HepG2 (cell line): ENCODE measurements around the gene ELL. TPM values are rescaled to one million over a fixed set of nuclear protein-coding genes. Genes with fewer than 3 reads are reported as not detected.

Experiments
- FOSL2 ChIP-seq: sonication (generic); formaldehyde crosslinking; IDR thresholded peaks from 2 replicates; pipeline ENCODE4 v1.4.0; 2020; ENCODE audit warnings: missing genetic modification reagents
- IRF1 ChIP-seq: sonication (generic); formaldehyde crosslinking; IDR thresholded peaks from 2 replicates; pipeline ENCODE4 v1.4.0; 2020; ENCODE audit warnings: low read depth, mild to moderate bottlenecking, missing genetic modification reagents
- PAWR ChIP-seq: sonication (generic); formaldehyde crosslinking; IDR thresholded peaks from 2 replicates; pipeline ENCODE4 v1.4.0; 2020; ENCODE audit warnings: missing genetic modification reagents, mild to moderate bottlenecking, borderline replicate concordance
- PCBP2 ChIP-seq: fragments of 200-400 bp; formaldehyde crosslinking; optimal IDR thresholded peaks from 2 replicates; pipeline ENCODE3; 2018; ENCODE audit warnings: low read length, low read depth; ENCODE audit not compliant: poor library complexity, severe bottlenecking
- ZNF543 ChIP-seq: sonication (generic); formaldehyde crosslinking; IDR thresholded peaks from 2 replicates; pipeline ENCODE4 v1.4.0; 2020; ENCODE audit warnings: mild to moderate bottlenecking, missing genetic modification reagents
- polyA plus RNA-seq, 8 experiments: library from polyadenylated mRNA; depleted of rRNA in 3 of 8; stranded (reverse) in 7 of 8; unstranded in 1 of 8; fragments of >200 nt; fragmentation: Illumina TruSeq in 4 of 8; extraction: Trizol in 4 of 8; gene quantifications; 2 replicates each; pipeline versions ENCODE4 v1.2.1 to v1.2.3, GENCODE V29; 2011 to 2016; ENCODE audit warnings: low read depth in 4 of 8, missing spikeins in 1 of 8, mixed read lengths in 1 of 8; ENCODE audit not compliant: insufficient read depth in 1 of 8
- total RNA-seq, 5 experiments: library from RNA; depleted of rRNA; stranded (reverse); fragments of >200 nt; fragmentation: Illumina TruSeq; extraction: Trizol; gene quantifications; 2 replicates each; pipeline ENCODE4 v1.2.3, GENCODE V29; 2016; ENCODE audit warnings: low read depth in 1 of 5
- TF ChIP-seq, protein P1 (sequence below): sonication (generic); formaldehyde crosslinking; IDR thresholded peaks from 2 replicates; pipeline ENCODE4 v1.5.0; 2020; ENCODE audit warnings: missing genetic modification reagents
- TF ChIP-seq, protein P2 (sequence below), 2 experiments: fragments of 450-650 bp in 1 of 2; sonication (generic) in 1 of 2; formaldehyde crosslinking in 1 of 2; IDR thresholded peaks; 2 replicates each; pipeline versions ENCODE4 v1.6.1 to v1.8.0; 2016 to 2022; ENCODE audit warnings: antibody characterized with exemption in 1 of 2, mild to moderate bottlenecking in 1 of 2, missing genetic modification reagents in 1 of 2
- TF ChIP-seq, protein P3 (sequence below): sonication (generic); formaldehyde crosslinking; IDR thresholded peaks from 2 replicates; pipeline ENCODE4 v1.5.0; 2020; ENCODE audit warnings: missing genetic modification reagents

ELL gene
- total and polyA plus RNA-seq, 2 of the 13 experiments (the other 11 are each of a cell fraction or from before 2014, with no cell fraction given), result 3.7 to 5.4 TPM

DNA sequence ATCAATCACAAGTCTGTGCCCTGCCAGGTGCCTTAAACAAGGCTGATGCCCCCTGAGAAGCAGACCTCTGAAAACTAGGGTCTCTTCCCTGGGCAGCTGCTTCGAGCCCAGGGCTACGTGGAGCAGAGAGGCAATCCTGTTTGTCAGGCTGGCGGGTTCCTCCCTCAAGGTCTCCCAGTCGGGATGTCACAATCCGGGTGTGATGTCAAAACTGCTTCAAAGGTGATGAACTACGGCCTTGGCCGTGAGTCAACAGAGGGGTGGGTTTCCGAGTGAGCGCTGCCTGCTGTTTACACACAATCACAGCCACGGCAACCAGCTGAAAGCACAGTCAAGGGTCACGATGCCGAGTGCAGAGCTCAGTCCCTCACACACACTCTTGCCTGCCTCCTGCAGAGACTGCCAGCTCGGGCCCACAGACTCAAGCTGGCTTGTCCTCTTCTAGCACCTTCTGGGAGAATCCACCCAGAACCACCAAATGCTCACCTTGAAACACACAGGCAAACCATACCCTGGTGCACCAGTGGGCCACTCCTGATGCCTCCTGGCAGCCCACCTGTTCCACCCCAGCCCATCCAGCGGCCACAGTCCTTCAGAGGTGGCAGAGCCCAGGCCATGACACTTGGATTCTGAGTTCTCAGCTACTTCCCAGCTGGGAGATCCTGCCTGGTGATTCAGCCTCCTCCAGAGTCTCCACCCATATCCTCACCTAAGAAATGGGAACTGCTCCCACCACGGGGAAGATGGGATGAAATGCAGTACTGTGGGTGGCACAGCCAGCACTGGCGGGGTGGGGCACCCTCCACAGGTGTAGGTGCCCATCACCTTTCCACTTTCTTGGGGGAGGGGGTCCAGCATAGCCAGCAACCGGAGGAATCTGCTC lies 6.8 kb downstream of the ELL start (continued):
- peak; percentile 93 for TF ChIP-seq ZNF543 (CRISPR knock-in tag)
- no peak for TF ChIP-seq PCBP2
- TF ChIP-seq PAWR (CRISPR knock-in tag), result no peak
- TF ChIP-seq, protein P1, sequence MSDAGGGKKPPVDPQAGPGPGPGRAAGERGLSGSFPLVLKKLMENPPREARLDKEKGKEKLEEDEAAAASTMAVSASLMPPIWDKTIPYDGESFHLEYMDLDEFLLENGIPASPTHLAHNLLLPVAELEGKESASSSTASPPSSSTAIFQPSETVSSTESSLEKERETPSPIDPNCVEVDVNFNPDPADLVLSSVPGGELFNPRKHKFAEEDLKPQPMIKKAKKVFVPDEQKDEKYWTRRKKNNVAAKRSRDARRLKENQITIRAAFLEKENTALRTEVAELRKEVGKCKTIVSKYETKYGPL (CRISPR knock-in tag), result no peak
- peak; percentile 97 for TF ChIP-seq FOSL2 (CRISPR knock-in tag)
- no peak for TF ChIP-seq IRF1
- TF ChIP-seq, protein P2, sequence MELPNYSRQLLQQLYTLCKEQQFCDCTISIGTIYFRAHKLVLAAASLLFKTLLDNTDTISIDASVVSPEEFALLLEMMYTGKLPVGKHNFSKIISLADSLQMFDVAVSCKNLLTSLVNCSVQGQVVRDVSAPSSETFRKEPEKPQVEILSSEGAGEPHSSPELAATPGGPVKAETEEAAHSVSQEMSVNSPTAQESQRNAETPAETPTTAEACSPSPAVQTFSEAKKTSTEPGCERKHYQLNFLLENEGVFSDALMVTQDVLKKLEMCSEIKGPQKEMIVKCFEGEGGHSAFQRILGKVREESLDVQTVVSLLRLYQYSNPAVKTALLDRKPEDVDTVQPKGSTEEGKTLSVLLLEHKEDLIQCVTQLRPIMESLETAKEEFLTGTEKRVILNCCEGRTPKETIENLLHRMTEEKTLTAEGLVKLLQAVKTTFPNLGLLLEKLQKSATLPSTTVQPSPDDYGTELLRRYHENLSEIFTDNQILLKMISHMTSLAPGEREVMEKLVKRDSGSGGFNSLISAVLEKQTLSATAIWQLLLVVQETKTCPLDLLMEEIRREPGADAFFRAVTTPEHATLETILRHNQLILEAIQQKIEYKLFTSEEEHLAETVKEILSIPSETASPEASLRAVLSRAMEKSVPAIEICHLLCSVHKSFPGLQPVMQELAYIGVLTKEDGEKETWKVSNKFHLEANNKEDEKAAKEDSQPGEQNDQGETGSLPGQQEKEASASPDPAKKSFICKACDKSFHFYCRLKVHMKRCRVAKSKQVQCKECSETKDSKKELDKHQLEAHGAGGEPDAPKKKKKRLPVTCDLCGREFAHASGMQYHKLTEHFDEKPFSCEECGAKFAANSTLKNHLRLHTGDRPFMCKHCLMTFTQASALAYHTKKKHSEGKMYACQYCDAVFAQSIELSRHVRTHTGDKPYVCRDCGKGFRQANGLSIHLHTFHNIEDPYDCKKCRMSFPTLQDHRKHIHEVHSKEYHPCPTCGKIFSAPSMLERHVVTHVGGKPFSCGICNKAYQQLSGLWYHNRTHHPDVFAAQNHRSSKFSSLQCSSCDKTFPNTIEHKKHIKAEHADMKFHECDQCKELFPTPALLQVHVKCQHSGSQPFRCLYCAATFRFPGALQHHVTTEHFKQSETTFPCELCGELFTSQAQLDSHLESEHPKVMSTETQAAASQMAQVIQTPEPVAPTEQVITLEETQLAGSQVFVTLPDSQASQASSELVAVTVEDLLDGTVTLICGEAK (IDR thresholded peaks at IDR 0.05), result no peak
- TF ChIP-seq, protein P2 (CRISPR knock-in tag; IDR thresholded peaks at IDR 0.05), result peak; percentile 86; the same call in 1 of the 2 replicates
- TF ChIP-seq, protein P3, sequence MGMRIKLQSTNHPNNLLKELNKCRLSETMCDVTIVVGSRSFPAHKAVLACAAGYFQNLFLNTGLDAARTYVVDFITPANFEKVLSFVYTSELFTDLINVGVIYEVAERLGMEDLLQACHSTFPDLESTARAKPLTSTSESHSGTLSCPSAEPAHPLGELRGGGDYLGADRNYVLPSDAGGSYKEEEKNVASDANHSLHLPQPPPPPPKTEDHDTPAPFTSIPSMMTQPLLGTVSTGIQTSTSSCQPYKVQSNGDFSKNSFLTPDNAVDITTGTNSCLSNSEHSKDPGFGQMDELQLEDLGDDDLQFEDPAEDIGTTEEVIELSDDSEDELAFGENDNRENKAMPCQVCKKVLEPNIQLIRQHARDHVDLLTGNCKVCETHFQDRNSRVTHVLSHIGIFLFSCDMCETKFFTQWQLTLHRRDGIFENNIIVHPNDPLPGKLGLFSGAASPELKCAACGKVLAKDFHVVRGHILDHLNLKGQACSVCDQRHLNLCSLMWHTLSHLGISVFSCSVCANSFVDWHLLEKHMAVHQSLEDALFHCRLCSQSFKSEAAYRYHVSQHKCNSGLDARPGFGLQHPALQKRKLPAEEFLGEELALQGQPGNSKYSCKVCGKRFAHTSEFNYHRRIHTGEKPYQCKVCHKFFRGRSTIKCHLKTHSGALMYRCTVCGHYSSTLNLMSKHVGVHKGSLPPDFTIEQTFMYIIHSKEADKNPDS, result 0 out of 2 replicates have a peak, but pooled peaks have one; percentile 90
